Activated T-helper 1 cell treated with Interleukin-2 at 50 U/mL for 16 hours (primary cell): ENCODE data around the gene SERINC5.
"Not testable (repeated sequence)": the region's sequence is repeated elsewhere in the genome, so short reads cannot be mapped to it uniquely, and the experiment has no call there.

Source experiments
- DNase-seq: peaks from one replicate; pipeline ENCODE4 v3.0.0-alpha.2; 2020; ENCODE audit warnings: low read depth

Gene SERINC5

GRCh38 chr5:80255811-80256712, at the start of gene SERINC5:
SERINC5 (minus strand) TSS chr5:80256048; CDS start chr5:80255922, 126 bp downstream.
- DNase-seq = peak; percentile 81

- DNase-seq = no peak
These were observed 46.8 kb upstream of the SERINC5 start for GRCh38 chr5:80302636-80303035.

GRCh38 chr5:80301342-80301741, 45.5 kb upstream of the SERINC5 start:
- not testable (repeated sequence) for DNase-seq

GRCh38 chr5:80300796-80301195, 44.9 kb upstream of the SERINC5 start:
- DNase-seq = not testable (repeated sequence)

GRCh38 chr5:80300125-80300524, 44.3 kb upstream of the SERINC5 start:
- DNase-seq = no peak

GRCh38 chr5:80299601-80300000, 43.8 kb upstream of the SERINC5 start:
- no peak for DNase-seq

GRCh38 chr5:80296121-80296520, 40.3 kb upstream of the SERINC5 start:
- DNase-seq = no peak

- no peak for DNase-seq
These were observed 35.9 kb upstream of the SERINC5 start for GRCh38 chr5:80291761-80292160.

GRCh38 chr5:80289320-80289719, 33.5 kb upstream of the SERINC5 start:
- no peak for DNase-seq

- no peak for DNase-seq
These were observed 32.3 kb upstream of the SERINC5 start for GRCh38 chr5:80288177-80288576.

- no peak for DNase-seq
These were observed 28.9 kb upstream of the SERINC5 start for GRCh38 chr5:80284720-80285119.

- DNase-seq = no peak
These were observed 27.5 kb upstream of the SERINC5 start for GRCh38 chr5:80283360-80283759.

- no peak for DNase-seq
These were observed 26.2 kb upstream of the SERINC5 start for GRCh38 chr5:80282054-80282453.

GRCh38 chr5:80277191-80277590, 21.3 kb upstream of the SERINC5 start:
- DNase-seq = no peak

GRCh38 chr5:80276186-80276585, 20.3 kb upstream of the SERINC5 start:
- no peak for DNase-seq

- DNase-seq = no peak
These were observed 19.5 kb upstream of the SERINC5 start for GRCh38 chr5:80275347-80275746.

GRCh38 chr5:80270543-80270942, 14.7 kb upstream of the SERINC5 start:
- not testable (repeated sequence) for DNase-seq

- no peak for DNase-seq
These were observed 14.2 kb upstream of the SERINC5 start for GRCh38 chr5:80269991-80270438.

- no peak for DNase-seq
These were observed 13.1 kb upstream of the SERINC5 start for GRCh38 chr5:80268916-80269315.

- no peak for DNase-seq
These were observed 10.7 kb upstream of the SERINC5 start for GRCh38 chr5:80266566-80266965.

GRCh38 chr5:80260461-80260860, 4.6 kb upstream of the SERINC5 start:
- DNase-seq = no peak

GRCh38 chr5:80259511-80260203, 3.8 kb upstream of the SERINC5 start:
- DNase-seq = no peak

GRCh38 chr5:80255431-80255810, 427 bp downstream of the SERINC5 start:
- DNase-seq = peak; percentile 37
